GM21423 (cell line): Measurements from ENCODE around the gene DIPK2A.

Experiments used
- ATAC-seq: cut with Tn5 transposase; IDR thresholded peaks from one replicate; pipeline ENCODE4 v1.9.1; 2021; ENCODE audit warnings: mild to moderate bottlenecking, moderate library complexity; ENCODE audit not compliant: unreplicated experiment

DIPK2A gene

GRCh38 chr3:143971359-143972154, at the start of gene DIPK2A:
Gene DIPK2A, plus strand, starts transcription at chr3:143971823. Its CDS starts 510 bp downstream, at chr3:143972333.
- ATAC-seq: peak; percentile 53

GRCh38 chr3:143924522-143925285, 46.9 kb upstream of the DIPK2A start:
- peak; percentile 63 for ATAC-seq

- no peak for ATAC-seq
Observed at GRCh38 chr3:143928056-143928455, 43.6 kb upstream of the DIPK2A start.

GRCh38 chr3:143928541-143929255, 42.9 kb upstream of the DIPK2A start:
- no peak for ATAC-seq

- no peak for ATAC-seq
Observed at GRCh38 chr3:143934791-143935190, 36.8 kb upstream of the DIPK2A start.

- ATAC-seq: no peak
Observed at GRCh38 chr3:143935678-143936077, 35.9 kb upstream of the DIPK2A start.

GRCh38 chr3:143950810-143951209, 20.8 kb upstream of the DIPK2A start:
- no peak for ATAC-seq

- ATAC-seq: no peak
Observed at GRCh38 chr3:143951351-143951971, 20.2 kb upstream of the DIPK2A start.

GRCh38 chr3:143952569-143953072, 19.0 kb upstream of the DIPK2A start:
- no peak for ATAC-seq

- no peak for ATAC-seq
Observed at GRCh38 chr3:143955113-143955512, 16.5 kb upstream of the DIPK2A start.

GRCh38 chr3:143956838-143957237, 14.8 kb upstream of the DIPK2A start:
- no peak for ATAC-seq

GRCh38 chr3:143957453-143957852, 14.2 kb upstream of the DIPK2A start:
- no peak for ATAC-seq

GRCh38 chr3:143958966-143959365, 12.7 kb upstream of the DIPK2A start:
- no peak for ATAC-seq

- no peak for ATAC-seq
Observed at GRCh38 chr3:143961342-143961741, 10.3 kb upstream of the DIPK2A start.

GRCh38 chr3:143963946-143964345, 7.7 kb upstream of the DIPK2A start:
- no peak for ATAC-seq

- ATAC-seq: peak; percentile 13
Observed at GRCh38 chr3:143970773-143971358, 757 bp upstream of the DIPK2A start.

- ATAC-seq: no peak
Observed at GRCh38 chr3:143972155-143972504, 507 bp downstream of the DIPK2A start.

- peak; percentile 31 for ATAC-seq
Observed at GRCh38 chr3:143972505-143973258, 1.1 kb downstream of the DIPK2A start.

- ATAC-seq: no peak
Observed at GRCh38 chr3:143973259-143974021, 1.8 kb downstream of the DIPK2A start.
